NCI-H1436 treated with DMSO at 0.1 percent for 48 hours (cell line): Measurements from ENCODE around the gene ZFP62.

Experiments
- DNase-seq: peaks from one replicate; lab custom pipeline; 2025; lab: John Stamatoyannopoulos, UW

The ZFP62 gene

DNA sequence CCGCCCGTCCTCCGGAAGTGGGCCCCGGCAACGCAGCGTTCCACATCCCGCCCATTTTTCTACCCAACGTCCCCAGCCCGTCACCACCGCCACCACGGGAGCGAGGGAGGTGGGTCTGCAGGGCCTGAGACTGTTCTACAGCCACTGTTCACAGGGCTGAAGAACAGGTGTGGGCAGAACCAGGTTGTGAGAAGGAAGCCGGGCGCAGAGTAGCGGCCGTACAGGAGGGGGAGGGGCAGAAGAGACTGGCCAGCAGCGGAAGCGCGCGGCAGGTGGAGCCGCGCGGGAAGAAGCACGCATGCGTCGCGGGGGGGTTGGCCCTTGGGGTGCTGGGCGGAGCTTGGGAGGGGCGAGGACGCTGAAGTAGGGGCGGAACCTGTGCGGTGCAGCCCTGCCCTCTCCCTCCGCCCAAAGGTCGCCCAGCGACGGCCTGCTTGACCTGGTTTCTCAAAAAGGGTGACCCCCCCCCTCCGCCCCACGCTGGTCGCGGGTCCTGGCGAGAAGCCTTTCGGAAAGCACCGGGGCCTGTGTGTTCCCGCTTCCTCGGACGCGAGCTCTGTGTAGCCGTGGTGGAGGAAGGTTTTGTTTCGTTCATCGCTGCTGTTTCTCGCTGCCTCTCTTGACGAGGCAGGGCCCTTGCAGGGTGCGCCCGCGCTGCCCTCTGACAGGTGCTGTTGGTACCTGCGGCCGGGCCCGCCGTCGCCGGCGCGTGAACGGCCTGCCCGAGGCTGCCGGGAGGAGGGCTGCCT lies 50.7 kb downstream of the ZFP62 start:
- no peak for DNase-seq

- peak; percentile 30 for DNase-seq
Observed at GRCh38 chr5:180809403-180810209, 51.5 kb downstream of the ZFP62 start.

DNA sequence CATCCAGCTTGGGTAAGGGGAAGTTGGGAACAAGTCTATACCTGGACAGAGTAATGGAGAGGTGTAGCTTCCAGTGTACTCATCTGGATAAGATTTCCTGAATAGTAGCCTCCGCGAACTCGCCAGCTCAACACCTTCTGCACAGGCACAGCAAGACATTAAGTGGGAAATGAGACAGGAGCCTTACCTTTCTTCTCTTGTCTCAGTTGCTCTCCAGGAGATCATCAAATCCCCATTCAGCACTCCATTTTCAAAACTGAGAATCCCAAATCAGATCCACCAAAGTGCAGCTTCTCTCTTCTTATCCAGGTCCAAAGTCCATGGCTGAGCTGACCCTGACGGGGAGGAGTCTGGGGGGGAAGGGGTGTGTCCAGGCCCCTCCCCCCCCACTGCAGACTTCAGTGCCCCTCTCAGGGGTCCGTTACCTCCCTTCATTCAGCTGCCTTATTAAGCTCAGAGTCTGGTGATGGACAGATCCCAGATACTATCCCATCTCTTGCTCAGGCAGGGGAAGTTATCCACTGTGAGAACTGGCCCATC lies 52.5 kb downstream of the ZFP62 start:
- no peak for DNase-seq

DNA sequence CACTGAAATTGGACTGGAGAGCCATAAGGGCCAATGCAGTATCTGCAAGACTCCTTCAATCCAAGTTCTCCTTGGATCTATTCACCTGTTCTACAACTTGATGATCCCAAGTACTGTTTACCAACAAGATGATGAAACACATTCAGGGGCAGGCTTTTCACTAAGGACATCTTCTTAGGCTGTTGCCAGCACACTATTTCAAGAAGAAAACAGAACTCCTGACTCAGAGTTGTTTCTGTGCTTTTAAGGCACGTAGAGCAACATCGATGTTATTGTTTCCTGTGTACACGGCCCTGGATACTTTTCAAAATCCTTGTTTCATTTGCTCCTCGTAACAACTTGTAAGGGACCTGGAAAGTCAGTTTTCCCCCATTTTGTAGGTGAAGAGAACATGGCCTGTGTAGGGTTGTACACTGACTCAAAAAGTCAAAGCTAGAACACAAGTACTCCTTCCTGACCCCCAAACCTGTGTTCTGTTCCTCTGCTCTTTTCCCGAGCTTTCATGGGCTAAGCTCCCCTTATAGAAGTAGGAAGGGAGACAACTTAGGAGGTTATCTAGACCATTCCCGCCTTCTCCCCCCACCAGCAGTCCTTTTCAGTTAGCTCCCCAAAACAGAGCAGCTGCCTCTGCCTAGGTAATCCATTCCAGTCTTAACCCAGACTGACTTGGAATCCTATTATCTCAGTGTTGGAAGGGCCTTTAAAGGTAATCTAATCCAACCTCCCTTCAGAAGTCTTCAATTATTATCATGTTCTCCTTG lies 53.2 kb downstream of the ZFP62 start:
- no peak for DNase-seq

DNA sequence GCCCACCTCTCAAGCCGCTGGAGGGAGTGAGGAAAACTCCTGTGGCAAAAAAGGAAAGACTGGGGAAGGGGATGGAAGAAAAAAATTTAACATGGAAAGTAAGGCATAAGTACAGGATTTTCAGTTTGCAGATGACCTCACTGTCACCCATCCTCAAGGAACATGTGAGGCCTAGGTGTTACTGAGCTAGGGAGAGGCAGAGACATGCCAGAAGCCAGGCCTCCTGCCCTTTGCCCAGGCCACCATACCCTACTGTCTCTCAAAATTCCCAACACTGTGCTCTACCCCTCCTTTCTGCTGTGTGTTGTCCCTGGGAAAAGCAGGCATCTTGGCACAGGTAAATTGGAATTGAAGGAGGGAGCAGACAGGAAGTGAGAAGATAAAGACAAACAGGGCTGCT lies 54.0 kb downstream of the ZFP62 start:
- DNase-seq = no peak

- DNase-seq = no peak
Observed at GRCh38 chr5:180806351-180807011, 54.6 kb downstream of the ZFP62 start.

GRCh38 chr5:180804129-180804618 lies 56.9 kb downstream of the ZFP62 start:
- DNase-seq = no peak

DNA sequence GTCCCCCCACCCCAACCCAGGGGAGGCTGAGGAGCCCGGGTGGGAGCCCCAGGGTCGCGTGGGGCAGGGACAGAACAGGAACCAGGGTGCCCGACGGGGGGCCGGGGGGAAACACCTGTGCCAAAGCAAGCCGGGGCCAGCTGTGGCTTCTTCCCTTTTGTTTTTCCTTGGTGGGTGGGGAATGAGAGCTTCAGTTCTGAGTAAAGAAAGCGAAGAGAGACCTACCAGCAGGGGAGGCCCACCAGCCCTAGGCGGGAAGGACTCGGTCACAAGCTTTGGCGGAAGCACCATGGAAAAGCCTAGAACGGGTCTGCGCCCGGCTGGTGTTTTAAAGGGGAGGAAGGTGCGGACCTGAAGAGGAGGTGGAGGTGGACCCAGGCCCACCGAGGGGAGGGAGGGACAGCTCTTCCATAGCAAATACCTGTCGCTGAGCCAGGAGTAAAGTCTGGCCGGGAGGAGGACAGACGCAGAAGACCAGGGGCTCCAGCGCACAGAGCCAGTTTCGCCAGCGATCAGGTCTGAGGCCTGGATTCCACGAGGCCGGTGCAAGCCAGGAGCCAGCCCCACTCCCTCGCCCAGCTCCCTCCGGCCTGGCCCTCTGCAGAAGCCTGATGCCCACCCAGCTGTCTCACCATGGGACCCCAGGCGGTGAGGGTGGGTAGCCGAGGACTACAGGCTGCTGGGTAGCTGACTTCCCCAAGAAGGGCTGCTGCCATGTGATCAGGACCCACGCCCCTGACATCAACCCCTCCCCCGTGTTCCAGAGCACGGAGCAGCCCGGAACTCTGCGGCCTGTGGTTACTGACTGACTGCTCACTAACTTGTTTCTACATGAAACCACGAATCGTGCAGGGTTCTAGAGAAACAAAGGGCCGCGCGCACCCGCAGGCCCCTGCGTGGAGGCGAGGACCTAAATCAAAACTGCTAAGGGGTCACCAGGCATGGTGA lies 57.6 kb downstream of the ZFP62 start:
- DNase-seq = no peak

DNA sequence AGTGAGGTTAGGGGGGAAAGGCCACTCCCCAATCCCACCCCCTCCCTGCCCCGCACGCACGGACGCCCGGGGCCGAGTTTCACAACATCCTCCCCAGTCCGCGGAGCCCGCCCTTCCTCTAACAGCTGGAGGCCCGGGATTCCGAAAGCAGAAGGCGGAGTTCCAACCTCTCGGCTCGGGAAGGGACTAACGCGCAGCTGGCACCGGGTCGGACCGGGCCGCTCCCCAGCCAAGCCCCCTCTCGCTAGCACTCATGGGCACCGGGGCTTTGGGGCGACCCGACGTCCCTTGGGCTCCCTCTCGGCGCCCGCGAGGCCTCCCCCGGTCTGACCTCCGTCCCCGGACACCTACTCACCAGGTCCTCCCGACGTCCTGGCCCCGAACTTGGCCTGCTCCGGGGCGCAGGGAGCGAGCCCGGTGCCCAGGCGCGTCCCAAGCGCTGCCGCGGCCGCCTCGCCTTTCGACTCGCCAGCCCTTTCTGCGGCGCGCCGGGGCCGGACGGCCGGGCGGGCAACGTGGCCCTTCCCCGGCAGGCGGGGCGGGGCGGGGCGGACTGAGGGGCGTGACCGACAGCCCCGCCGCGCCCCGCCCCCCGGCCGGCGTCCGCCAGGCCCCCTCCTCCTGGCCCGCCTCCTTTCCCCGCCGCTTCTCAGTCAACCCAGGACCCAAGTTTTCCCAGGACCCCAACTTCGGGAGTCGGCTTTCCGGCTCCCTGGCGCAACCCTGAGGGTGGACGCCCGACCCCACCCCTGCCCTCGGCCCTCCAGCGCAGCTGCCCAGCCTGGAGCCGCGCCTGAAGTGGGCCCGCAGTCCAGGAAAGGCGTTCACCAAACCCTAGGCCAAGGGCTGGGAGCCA lies 58.5 kb downstream of the ZFP62 start, which contains the start of gene MGAT1:
Gene MGAT1 (minus strand): TSS at position 482 of the 856 bp plus-strand sequence. CDS start 9,835 bp downstream, outside the sequence.
- no peak for DNase-seq

GRCh38 chr5:180801596-180802324 lies 59.3 kb downstream of the ZFP62 start:
- DNase-seq = no peak

GRCh38 chr5:180799902-180800801 lies 60.9 kb downstream of the ZFP62 start:
- no peak for DNase-seq

DNA sequence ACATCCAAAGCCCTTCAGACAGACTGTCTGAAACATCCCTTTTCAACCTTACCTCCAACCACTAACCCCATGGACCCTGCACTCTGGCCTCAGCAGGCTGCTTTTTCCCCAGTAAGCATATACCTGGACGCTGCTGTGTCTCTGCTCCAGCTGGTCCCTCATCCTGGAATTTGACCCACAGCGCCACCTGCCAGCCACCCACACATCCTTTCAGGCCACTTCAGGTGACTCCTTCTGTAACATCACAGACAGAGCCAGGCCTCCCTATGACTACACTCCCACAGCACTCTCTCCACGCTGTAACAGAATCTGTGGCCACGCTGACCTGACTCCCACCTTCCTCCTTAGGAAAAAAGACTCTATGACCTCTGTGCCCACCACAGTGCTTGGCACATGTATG lies 61.9 kb downstream of the ZFP62 start:
- no peak for DNase-seq

GRCh38 chr5:180798193-180798592 lies 62.9 kb downstream of the ZFP62 start:
- no peak for DNase-seq
